Measurements from ENCODE around the gene CDH4.

Gene CDH4

DNA sequence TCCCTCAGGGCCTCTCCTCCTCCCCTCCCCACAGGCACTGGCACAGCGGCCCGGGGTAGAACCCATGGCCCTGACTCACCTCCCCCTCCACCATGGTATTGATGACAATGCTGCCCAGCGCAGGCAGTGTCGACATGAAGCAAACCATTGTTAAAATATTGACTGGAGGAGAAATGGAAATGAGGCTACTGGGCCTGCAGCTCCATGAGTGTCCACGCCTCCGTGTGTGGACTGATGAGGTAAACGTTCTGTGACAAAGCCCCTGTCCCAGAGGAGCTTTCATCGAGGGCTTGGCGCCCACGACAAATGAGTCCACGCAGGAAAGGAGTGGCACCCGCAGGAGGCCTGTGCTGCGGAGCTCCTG lies 410.9 kb downstream of the CDH4 start:
- no peak for DNase-seq

DNA sequence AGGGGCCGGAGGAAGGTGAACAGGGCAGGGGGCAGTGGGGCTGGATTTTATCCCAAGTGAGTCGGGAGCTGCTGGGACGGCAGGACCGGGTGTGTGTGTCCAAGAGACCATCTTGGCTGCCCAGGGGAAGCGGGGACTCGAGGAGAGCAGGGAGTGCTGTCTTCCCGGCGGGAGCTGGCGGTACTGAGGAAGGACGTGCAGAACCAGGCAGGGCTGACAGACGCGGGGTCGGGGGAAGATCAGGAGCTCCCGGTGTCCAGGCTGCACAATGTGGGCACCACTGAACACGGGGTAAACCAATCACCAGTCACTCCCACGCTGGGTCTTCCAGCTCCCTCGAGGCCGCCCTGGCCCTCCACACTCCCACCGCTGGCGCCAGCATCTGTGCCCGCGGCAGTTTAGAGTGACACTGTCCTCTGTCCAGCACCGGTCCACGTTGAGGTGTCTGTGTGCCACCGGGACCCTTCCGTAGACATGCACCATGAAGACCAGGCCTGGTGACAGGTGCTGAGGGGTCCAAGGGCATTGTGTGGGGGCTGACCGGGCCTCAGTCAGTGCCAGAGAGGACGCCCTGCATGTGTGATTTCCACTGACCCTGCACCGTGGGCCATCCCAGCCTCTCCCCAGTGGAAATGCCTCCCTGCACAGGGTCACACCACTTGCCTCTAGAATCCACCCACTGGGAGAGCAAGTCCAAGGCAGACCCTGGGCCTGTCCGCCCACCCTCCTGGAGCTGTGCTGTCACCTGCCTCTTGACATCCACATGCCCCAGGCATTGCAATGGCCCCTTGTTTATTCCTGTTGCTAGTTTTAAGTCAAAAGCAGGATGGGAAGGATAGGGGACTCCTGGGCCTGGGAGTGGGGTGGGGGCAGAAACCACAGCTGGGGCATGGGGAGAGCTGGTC lies 411.7 kb downstream of the CDH4 start:
- no peak for DNase-seq

DNA sequence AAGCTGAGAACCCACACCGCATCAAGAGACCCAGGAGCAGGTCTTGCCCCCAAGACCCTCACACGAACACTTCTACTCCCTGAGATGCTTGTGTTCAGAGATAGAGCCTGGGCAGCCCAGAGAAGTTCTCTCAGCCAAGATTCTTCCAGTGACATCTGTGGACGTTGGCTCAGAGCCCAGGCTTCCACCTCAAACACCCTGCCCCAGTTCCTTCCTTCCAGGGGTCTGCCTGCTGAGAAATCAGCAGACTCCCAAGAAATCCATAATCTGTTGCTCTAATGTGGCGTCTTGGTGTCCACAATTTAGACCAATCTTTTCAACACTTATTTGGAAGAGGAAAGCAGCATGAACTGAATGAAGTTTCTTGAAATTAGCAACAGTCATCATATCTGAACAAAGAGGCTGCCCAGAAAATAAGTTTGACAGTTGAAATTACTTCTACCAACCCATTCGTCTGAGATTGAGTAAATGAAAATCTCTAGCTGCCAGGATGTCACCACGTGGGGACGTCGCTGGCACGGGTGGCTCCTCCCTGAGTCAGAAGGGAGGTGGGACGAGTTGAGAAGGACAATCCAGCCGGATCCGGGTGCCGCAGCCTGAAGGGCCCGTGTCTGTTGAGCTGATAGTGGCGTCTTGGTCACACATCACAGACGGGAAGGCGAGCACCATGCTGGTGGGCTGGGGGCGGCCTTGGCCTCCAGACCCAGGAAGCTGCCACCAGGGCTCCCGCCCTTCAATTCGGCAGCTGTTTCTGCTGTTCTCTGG lies 412.7 kb downstream of the CDH4 start:
- no peak for DNase-seq

DNA sequence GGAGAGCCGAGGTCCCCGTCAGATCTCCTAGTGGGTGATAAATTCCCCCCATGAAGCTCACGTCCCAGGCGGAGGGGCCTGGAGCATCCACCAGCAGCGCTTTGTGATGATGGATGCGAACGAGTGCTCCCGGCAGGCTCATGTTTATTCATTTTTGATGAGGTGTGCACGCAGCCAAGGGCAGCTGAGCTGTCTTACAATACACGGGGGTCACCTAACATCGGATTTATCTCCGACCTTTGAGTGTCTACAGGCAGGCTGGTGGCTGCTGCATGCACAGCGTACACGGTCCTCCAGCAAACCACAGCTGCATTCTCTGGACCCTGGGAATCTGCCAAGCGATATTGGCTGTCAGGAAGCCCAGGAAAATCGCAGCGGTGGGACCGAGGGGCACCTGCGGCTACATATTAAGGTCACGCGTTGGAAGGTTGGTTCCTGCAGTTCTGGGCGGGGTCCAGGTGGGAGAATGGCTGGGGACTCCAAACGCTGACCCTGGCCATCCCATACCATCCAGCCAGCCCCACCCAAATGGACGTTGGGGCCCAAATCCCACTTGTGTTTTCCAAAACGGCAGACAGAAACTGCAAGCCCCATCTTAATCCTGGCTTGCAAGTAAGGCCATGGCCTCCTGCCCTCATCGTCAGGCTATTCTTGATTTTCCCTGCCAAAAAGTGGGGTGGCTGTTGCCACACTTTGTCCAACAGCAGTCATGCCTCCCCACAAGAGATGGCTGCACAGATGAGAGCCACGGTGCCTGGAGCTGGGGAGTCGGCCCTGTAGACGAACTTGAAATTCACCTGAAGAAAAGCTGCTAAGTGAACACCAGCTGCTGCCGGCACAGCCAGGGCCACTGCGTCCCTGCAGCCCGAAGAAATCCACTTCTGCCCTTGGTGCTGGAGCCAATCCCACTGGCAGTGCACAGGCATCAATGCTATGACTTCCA lies 413.7 kb downstream of the CDH4 start:
- DNase-seq: no peak

DNA sequence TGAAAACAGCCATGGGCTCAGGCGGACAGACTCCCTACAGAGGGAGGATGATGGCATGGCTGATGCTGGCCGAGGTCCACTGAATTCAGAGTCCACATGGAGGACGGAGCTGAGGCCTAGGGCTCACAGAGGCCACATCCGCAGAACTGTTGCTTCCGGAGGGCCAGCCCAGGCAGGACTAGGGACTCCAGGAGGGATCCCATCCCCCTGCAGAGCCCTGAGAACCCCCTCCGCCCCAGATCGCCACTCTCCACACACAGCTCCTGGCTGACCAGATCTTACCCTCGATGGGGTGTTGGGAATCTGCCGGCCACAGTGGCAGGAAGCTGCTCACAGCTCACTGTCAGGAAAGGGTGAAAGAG lies 414.4 kb downstream of the CDH4 start:
- DNase-seq: no peak

DNA sequence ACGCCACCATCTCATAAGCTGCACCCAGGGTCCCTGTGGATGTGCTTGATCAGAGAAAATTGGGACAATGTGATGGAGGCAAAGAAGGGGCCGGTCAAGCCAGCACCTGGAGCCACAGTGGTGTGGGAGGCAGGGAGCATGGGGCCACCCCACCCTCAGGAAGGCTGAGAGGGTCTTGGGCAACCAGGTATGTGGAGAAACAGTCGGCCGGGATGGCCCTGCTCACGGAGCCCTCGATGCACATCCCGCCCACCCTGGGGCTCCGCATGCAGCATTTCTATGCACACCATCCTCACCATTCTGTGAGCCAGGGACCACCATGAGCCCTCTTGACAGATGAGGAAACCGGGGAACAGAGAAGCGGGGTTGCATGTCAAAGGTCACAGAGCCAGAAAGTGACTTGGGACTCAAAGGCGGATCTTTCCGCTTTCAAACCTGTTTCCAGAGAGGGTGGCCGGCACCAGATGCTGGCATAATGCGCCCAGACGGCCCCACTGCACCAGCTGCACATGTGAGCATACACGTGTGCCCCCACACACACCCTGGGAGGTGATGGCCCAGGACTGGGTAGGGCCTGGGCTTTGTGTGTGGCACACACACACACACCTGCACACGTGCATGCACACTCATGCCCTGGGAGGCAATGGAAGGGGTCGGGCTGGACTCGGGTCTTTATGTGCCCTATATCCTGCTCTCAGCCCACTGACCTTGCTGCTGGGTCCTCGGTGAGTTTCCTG lies 415.2 kb downstream of the CDH4 start:
- DNase-seq: no peak

DNA sequence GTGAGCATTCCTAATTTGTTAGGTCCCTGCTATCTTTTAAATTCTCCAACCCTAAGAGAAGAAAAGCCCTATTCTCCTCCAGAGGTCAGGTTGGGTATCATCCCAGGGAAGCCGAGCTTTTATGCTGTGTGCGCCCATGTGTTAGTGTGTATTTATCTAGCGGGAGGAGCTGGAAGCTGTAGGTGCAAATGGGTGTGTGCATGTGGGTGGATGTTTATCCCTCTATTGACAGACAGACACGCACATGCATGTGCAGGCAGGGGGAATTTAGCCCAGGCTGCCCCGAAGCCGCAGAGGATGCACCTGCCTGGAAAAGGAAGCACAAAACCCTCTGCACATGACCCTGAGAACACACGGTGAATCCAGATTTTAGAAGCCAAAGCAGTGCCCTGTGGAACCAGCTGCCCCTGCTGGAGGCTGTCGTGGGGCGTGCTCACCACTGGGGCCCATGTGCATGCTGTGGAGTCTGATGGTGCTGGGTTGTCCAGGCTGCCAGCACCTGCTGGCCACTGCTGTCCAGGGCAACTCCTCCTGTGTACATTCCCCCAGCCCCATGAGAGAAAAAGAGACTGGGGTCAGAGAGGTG lies 416.1 kb downstream of the CDH4 start:
- DNase-seq: peak; percentile 64

DNA sequence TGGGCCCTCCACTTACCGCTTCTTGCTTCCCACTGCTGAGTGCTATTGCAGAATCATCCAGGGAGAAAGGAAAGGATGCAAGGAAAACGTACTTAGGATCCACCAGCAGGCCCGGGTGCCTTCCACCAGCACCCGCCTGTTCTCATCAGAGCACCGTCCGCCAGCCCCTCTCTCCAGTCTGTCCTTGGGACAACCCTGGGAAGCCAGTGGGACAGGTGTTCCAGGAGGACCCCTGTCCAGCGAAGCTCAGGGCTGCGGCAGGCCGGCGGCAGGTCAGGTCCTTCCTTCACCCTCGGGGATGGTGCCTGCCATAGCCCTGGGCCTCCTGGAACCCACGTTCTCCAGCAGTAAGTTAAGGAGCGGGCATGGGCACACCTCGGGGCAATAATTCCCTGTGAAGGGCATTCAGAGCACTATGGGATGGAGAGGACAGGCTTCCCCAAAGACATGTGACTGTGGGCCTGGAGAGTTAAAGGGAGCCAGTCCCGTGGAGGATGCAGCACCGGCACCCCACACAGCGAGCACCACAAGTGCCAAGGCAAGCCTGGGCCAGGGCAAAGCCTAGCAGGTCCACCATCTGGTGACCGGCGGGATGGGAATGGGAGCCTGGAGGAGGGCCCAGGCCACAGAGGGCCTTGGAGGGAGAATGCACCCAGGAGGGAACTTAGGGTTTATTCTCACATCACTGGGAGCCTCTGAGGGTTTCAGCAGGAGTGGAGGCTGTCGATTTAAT lies 416.9 kb downstream of the CDH4 start:
- DNase-seq: no peak

DNA sequence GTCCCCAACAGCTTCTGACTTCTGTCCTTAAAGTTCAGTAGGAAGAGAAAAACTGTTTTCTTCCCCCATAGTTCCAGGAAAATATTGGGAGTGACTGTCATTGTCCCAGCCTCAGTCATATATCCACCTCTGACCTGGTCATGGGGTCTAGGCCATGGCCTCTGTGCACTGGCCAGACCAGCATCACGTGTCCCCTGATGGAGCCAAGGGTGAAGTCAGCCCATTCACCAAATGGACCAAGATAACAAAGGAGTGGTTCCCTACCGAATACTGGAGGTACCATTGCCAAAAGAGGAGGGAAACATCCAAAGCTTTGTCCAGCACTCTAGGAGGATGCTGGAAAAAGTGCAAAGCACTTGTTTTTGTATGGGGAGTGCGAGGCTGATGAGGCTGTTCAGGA lies 418.2 kb downstream of the CDH4 start:
- DNase-seq: no peak

DNA sequence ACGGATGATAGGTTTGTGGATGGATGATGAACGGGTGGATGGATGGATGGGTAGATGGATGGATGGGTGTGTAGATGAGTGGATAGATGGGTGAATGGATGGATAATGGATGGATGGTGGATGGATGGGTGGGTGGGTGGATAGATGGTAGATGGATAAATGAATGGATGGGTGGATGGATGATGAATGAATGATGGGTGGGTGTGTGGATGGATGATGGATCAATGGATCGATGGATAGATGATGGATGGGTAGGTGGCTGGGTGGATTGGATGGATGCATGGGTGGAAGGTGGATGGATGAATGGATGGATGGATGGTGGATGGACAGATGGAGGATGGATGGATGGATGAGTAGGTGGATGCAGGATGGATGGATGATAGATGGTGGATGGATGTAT lies 419.5 kb downstream of the CDH4 start:
- no peak for DNase-seq

DNA sequence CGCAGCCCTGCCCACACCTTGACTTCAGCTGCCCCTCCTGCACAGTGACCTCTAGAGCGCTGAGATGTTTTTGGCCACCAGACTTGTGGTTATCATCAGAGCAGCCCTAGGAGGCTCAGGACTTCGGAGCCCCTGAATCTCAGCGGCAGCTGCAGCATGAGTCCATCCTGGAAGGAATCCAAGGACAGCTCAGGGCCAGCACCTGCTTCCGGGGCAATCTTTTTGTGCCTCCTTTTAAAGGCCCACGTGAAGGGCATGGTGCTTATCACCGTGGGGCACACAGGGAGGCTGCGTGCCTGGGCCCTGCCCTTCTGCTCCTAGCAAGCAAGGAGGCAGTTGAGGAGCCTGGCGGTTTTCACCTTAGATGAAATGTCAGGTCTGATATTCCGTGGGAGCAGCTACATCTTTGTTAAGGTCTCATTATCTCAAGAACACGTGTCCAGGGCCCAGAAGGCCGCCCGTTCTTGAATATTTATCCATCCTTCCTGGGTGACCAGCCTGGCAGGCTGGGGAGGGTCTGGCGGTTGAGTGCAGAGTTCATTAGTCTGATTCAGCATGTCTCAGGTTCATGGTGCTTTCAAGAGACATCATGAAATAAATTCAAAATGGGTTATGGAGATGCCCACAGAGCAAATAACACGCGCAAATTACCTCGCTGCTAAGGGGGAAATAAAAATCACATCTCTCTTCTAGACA lies 421.2 kb downstream of the CDH4 start:
- DNase-seq: peak; percentile 74

DNA sequence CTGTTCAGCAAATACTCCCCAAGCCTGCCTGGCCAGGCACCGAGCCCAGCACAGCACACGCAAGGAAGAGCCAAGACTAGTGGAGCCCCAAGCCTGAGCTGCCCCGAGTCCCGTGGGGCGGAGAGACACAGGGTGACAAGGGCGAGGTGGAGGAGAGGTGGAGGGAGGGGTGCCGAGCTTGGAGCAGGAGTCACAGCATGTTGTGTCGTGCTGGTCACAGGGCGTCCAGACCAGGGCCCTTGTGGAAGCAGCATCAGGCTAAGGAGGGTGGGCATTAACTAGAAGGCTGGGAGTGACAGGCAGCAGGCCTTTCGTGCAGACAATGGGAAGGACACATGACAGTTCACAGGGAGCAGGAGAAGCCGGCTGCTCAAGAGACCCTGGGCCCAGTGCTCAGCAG lies 422.1 kb downstream of the CDH4 start:
- DNase-seq: no peak

DNA sequence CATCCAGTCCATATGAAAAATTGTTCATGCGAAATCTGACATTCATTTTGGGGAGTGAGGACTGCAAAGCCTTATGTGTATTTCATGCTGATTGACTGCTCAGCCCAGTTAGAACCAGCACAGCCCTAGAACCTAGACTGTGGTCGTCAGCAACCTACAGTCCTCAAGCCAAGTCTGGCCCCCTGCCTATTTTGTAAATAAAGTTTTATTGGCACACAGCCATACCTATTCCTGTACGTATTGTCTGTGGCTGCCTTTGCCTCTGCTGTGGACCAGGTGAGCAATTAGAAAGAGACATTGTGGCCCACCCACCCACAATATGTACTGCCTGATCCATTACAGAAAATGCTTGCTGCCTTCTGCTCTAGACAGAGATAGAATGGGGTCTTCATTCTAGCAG lies 422.6 kb downstream of the CDH4 start:
- DNase-seq: peak; percentile 35

DNA sequence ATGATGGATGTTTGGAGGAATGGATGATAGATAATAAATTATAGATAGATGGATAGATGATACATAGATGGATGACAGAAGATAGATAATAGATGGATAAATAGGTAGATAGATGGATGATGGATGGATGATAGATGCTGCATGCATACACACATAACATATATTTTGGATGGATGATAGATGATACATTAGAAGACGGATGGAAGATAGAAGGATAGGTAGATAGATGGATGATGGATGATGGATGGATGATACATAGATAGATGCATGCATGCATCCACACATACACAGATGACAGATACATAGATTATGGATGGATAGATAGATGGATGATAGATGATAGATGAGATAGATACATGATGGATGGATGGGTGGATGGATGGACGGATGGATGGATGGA lies 425.9 kb downstream of the CDH4 start:
- no peak for DNase-seq

DNA sequence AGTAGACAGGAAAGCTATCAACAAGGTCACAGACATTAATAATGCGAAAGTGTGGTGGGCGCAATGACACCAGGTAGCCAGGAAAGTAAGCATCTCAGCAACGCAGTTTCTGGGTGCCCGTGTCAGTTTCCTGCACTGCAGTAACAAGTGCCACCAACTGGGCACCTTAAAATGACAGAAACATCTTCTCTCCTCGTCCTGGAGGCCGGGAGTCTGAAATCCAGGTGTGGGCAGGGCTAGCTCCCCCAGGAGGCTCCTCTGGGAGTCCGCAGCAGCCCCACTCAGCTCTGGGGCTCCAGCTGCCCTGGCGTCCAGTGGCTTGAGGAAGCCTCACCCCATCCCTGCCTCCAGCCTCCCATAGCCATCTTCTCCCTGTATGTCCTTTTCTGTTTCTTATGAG lies 426.4 kb downstream of the CDH4 start:
- no peak for DNase-seq

DNA sequence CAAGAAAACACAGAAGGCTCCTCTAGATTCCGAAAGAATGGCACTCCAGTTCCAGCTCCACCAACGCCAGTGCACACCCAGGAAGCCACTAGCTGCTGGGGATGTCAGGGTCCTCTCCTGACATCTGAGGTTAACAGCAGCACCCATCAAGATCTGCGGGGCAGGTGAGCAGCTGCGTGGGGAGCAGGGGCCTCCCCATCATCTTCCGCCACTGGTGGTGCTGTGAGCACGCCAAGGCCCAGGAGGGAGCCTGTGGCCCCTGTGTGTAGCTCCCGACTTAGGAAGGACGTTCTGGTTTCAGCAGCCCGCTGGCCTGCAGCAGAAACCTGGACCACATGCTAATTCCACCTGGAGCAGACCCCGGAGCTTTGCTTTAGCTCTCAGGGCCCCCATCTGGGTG lies 427.4 kb downstream of the CDH4 start:
- no peak for DNase-seq

DNA sequence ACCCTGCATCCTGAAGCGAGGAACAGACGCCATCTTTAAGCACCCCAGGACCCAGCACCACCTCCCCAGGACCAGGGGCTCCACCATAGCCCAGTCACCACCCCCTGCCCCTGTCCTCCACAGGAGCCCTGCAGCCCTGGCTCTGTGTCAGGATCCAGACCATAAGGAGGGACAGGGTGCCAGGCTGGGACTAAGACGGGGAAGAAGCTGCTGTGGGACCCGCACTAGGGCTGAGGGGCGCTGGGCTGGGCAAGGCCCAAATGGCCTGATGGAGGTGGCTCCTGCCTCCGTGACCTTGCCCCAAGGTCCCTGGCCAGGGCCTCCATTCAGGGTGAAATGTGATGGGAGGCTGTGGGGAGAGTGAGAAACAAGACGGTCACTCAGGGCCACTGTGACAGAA lies 428.0 kb downstream of the CDH4 start:
- no peak for DNase-seq

DNA sequence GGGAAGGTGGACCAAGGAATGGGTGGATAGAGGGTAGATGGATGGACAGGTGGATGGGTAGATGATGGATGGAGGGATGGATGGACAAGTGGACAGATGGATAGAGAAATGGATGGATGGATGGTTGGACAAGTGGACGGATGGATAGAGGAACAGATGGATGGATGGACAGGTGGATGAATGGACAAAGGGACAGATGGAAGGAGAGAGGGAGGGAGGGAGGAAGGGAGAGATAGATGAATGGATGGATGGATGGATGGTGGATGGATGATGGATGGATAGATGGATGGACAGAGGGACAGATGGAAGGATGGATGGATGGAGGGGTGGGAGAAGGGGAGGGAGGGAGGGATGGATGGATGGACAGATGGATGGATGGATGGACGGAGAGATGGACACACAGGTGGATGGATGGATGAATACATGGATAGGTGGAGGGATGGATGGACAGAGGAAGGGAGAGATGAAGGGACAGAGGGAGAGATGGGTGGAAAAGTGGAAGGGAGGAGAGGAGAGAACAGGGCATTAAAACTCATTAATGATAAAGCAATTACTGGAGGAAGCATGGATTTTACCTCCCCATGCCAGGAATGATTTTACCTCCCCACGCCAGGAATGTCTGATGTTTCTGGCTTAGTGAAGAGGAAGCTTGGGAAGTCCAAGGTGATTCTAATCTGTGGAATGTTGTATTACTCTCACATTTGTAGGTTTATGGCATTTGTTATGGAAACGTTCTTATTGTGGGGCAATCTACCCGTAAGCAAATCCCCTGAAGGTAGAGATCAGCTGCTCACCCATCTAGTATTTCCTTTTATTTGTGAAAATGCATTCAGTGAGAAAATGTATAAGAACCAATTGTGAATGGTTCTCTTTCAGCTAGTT lies 430.3 kb downstream of the CDH4 start:
- no peak for DNase-seq

DNA sequence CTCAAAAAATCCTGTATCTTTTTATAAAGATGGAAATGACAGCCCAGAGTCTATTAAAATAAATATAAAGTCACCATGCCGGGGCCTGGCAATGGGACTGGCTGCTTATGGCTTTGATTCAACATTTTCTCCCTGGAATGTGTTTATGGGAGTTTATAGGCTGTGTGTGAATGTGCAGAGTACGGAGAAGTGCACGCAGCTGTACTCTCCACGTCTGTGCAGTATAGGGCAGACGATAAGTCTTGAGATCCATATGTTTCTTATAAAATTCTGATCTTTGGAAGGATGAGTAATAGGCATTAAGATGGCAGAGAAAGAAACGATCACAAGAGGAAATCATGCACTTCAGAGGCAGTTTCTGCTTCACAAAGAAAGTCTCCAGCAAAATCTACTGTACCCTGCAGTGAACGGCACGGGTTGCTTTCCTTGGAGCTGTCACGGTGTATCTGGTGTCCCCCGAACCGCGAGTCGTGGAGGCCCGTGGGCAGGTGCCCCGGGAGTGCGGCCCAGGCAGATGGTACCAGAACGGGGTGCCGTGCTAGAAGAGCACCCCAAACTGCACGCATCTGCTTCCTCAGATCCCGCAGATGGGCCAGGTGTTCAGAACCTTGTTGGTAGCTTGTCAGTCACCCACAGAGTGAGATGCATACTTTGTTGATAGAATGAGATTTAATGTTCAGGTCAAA lies 431.1 kb downstream of the CDH4 start:
- no peak for DNase-seq

All from RPMI8226 (cell line).